ENCODE results near the gene CANT1. TPM values are rescaled to one million over a fixed set of nuclear protein-coding genes. Genes with fewer than 3 reads are reported as not detected.

CANT1 gene
- total RNA-seq, 1 experiment from 2014 or later = 33.0 TPM

DNA sequence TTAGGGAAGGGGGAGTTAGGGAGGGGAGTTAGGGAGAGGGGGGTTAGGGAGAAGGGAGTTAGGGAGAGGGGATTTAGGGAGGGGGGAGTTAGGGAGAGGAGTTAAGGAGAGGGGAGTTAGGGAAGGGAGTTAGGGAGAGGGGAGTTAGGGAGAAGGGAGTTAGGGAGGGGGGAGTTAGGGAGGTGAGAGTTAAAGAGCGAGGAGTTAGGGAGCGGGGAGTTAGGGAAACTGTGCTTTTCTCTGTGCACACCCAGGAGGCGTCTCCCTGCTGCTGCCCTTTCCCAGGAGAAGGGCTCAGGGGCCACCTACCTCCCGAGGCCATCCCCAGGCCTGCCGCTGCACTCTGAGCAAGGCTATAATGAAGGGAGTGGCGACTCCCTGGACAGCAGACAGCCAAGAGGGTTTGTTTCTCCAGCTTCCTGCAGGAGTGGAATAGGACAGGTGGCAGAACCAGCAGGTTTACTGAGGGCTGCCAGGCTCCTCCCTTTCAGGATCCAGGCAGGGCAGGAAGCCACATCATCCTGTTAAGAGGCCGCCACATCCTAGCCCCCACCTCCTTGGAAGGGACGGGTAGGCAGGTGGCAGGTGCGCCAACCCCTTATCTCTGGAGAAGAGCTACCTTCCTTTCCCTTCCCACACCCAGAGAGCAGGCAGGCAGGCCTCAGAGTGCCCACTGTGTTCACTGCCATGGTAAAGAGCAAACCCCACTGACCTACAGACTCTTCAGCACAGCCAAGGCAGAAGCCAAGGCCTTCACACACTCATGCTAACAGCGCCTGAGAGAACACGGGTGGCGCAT is 4.3 kb downstream of the CANT1 start:
- Histone ChIP-seq H3K4me2 (ENCODE audit: insufficient read depth, insufficient read length, low read length) (no peak overlapping the region), H2AFZ (ENCODE audit: low read length) (no peak overlapping the region), H3K27ac (ENCODE audit: insufficient read length, low read depth, low read length) (no peak overlapping the region), H3K79me2 (ENCODE audit: insufficient read depth, low read length) (peaks cover 5% of the 10 kb centered on the region; the same call in 1 of the 2 replicates), H4K20me1 (ENCODE audit: control insufficient read depth, insufficient read depth, insufficient read length) (no peaks in the 10 kb centered on the region), H4K91ac (ENCODE audit: insufficient read length, low read depth, low read length) (no peak overlapping the region), H3K9ac (ENCODE audit: extremely low read depth, insufficient read length, low read length) (no peak overlapping the region), H3K14ac (ENCODE audit: insufficient read depth, low read length) (no peak overlapping the region), H4K8ac (replicated peaks; ENCODE audit: insufficient read length, low read depth, low read length) (no peak overlapping the region), H2BK5ac (ENCODE audit: insufficient read length, low read length) (no peak overlapping the region), H2AK5ac (ENCODE audit: insufficient read length, low read length) (no peak overlapping the region), H3K9me3 (ENCODE audit: control insufficient read depth, low read depth, low read length) (no peaks in the 10 kb centered on the region), H4K5ac (ENCODE audit: insufficient read length, low read depth, low read length) (no peak overlapping the region), H3K4me1 (ENCODE audit: insufficient read depth, low read length) (no peaks in the 10 kb centered on the region), H3K23me2 (ENCODE audit: insufficient read length, low read depth, low read length, poor library complexity, severe bottlenecking) (peaks cover 8% of the 10 kb centered on the region), H2BK20ac (ENCODE audit: low read depth, low read length, poor library complexity, severe bottlenecking) (no peak overlapping the region), H2BK15ac (ENCODE audit: low read depth, low read length) (no peak overlapping the region), H3K56ac (ENCODE audit: insufficient read length, low read depth, low read length) (no peak overlapping the region), H3K23ac (ENCODE audit: insufficient read length, low read depth, low read length) (no peak overlapping the region), H2BK120ac (ENCODE audit: low read depth, low read length, poor library complexity, severe bottlenecking) (no peak overlapping the region), H3K4ac (ENCODE audit: low read depth, low read length) (no peak overlapping the region), H3K79me1 (ENCODE audit: insufficient read depth, low read depth, low read length, poor library complexity, severe bottlenecking) (no peaks in the 10 kb centered on the region), H3K27me3 (ENCODE audit: insufficient read depth, low read length) (peaks cover 41% of the 10 kb centered on the region), H2BK12ac (ENCODE audit: insufficient read length, low read depth, low read length) (no peak overlapping the region), H3T11ph (ENCODE audit: low read length) (no peak overlapping the region), H3K18ac (ENCODE audit: insufficient read length, low read depth, low read length) (no peak overlapping the region)
- Mint-ChIP-seq H3K36me3 (ENCODE audit: insufficient read depth in 1 of 3, low read depth in 3 of 3) (peaks cover 3 to 24% (median 5%) of the 10 kb centered on the region in 3 experiments; a peak in 6 of 7 replicates), H3K27me3 (ENCODE audit: low read depth) (peaks cover 77% of the 10 kb centered on the region), H3K27ac (no peak overlapping the region), H3K9me3 (no peaks in the 10 kb centered on the region; a peak in 1 of 5 replicates), H3K4me3 (no peak overlapping the region), H3K4me1 (peaks cover 15 to 24% of the 10 kb centered on the region in 2 experiments)
- WGBS (ENCODE audit: extremely low coverage, insufficient read length, low lambda C conversion rate) = 100% methylated on average over 1 of the region's 12 CpGs
- no peak for DNase-seq
- TF ChIP-seq CTCF (conservative IDR thresholded peaks at IDR 0.05) = no peak
